HEK293 (cell line): ENCODE results near the gene C10orf67.

Experiments
- CTCF ChIA-PET: fragments of 350-600 bp; formaldehyde crosslinking; extraction: SDS; loops from one replicate; lab custom pipeline; 2021; ENCODE audit warnings: antibody characterized with exemption; lab: Yijun Ruan, JAX
- POLR2A ChIA-PET: fragments of 300-600 bp; formaldehyde crosslinking; extraction: SDS; loops from one replicate; lab custom pipeline; 2020; ENCODE audit warnings: antibody characterized with exemption, inconsistent platforms; lab: Yijun Ruan, JAX
- H3K27ac ChIP-seq: fragments of 200-500 bp; sonication (Bioruptor generic); 2 replicates; pipeline ENCODE4 v1.5.1; 2014; ENCODE audit warnings: low read depth, low read length, control low read depth, inconsistent platforms; ENCODE audit errors: extremely low read depth
- H3K36me3 ChIP-seq, 2 experiments: fragments of 200-500 bp in 1 of 2; sonication (Bioruptor generic) in 1 of 2; 1 replicate in 1 of 2; 2 replicates in 1 of 2; pipeline ENCODE4 v1.5.1; 2014 to 2017; ENCODE audit warnings: inconsistent platforms in 2 of 2, low read length in 2 of 2; ENCODE audit not compliant: control insufficient read depth in 2 of 2, insufficient read depth in 1 of 2
- H3K4me1 ChIP-seq: fragments of 200-500 bp; sonication (Bioruptor generic); 2 replicates; pipeline ENCODE4 v1.5.1; 2014; ENCODE audit warnings: mild to moderate bottlenecking, low read length, inconsistent platforms; ENCODE audit not compliant: control insufficient read depth, insufficient read depth
- H3K4me3 ChIP-seq: 2 replicates; pipeline ENCODE4 v1.5.1; 2011; ENCODE audit warnings: low read depth, mild to moderate bottlenecking, control low read depth, low read length, moderate library complexity
- H3K9me3 ChIP-seq: fragments of 200-500 bp; sonication (Bioruptor generic); 2 replicates; pipeline ENCODE4 v1.5.1; 2014; ENCODE audit warnings: low read depth, low read length, inconsistent platforms; ENCODE audit not compliant: control insufficient read depth, insufficient read depth
- GFI1B ChIP-seq: fragments of 450-650 bp; formaldehyde crosslinking; IDR thresholded peaks from 2 replicates; pipeline ENCODE4 v1.5.1; 2016; ENCODE audit warnings: missing biosample characterization, missing genetic modification characterization
- GLI2 ChIP-seq: fragments of 450-650 bp; formaldehyde crosslinking; IDR thresholded peaks from 2 replicates; pipeline ENCODE4; 2017; ENCODE audit warnings: missing biosample characterization, missing genetic modification characterization, low read depth, borderline replicate concordance
- HOXC10 ChIP-seq: sonication (generic); formaldehyde crosslinking; IDR thresholded peaks from 2 replicates; pipeline ENCODE4 v1.8.1; 2023; ENCODE audit warnings: mild to moderate bottlenecking, missing genetic modification reagents
- KLF10 ChIP-seq: fragments of 450-650 bp; IDR thresholded peaks from 2 replicates; pipeline ENCODE4 v1.5.1; 2018; ENCODE audit warnings: missing biosample characterization, mild to moderate bottlenecking, missing genetic modification characterization
- KLF9 ChIP-seq: fragments of 450-650 bp; formaldehyde crosslinking; IDR thresholded peaks from 2 replicates; pipeline ENCODE4 v1.5.1; 2016; ENCODE audit warnings: missing biosample characterization, missing genetic modification characterization, low read depth
- MZF1 ChIP-seq: fragments of 450-650 bp; formaldehyde crosslinking; IDR thresholded peaks from 2 replicates; pipeline ENCODE4 v1.5.1; 2017; ENCODE audit warnings: missing biosample characterization, missing genetic modification characterization, borderline replicate concordance
- WT1 ChIP-seq: fragments of 450-650 bp; formaldehyde crosslinking; IDR thresholded peaks from 2 replicates; pipeline ENCODE4 v1.5.1; 2016; ENCODE audit warnings: missing biosample characterization, missing genetic modification characterization
- YY1 ChIP-seq: fragments of 450-650 bp; formaldehyde crosslinking; IDR thresholded peaks from 2 replicates; pipeline ENCODE4 v1.5.1; 2018; ENCODE audit warnings: missing biosample characterization, missing genetic modification characterization
- ZFHX2 ChIP-seq: fragments of 450-650 bp; formaldehyde crosslinking; conservative IDR thresholded peaks from 2 replicates; pipeline ENCODE4 v1.5.1; 2016; ENCODE audit warnings: missing biosample characterization, missing genetic modification characterization
- ZIC2 ChIP-seq: fragments of 450-650 bp; formaldehyde crosslinking; IDR thresholded peaks from 2 replicates; pipeline ENCODE4 v1.5.1; 2016; ENCODE audit warnings: missing biosample characterization, missing genetic modification characterization
- ZNF10 ChIP-seq: fragments of 450-650 bp; formaldehyde crosslinking; IDR thresholded peaks from 2 replicates; pipeline ENCODE4 v1.5.1; 2017; ENCODE audit warnings: missing biosample characterization, missing genetic modification characterization
- ZNF19 ChIP-seq: fragments of 450-650 bp; formaldehyde crosslinking; IDR thresholded peaks from 2 replicates; pipeline ENCODE4; 2016; ENCODE audit warnings: missing biosample characterization, missing genetic modification characterization, low read depth
- ZNF2 ChIP-seq: fragments of 450-650 bp; formaldehyde crosslinking; IDR thresholded peaks from 2 replicates; pipeline ENCODE4 v1.5.1; 2016; ENCODE audit warnings: missing biosample characterization, missing genetic modification characterization
- ZNF221 ChIP-seq: fragments of 450-650 bp; formaldehyde crosslinking; IDR thresholded peaks from 2 replicates; pipeline ENCODE4 v1.5.1; 2017; ENCODE audit warnings: missing biosample characterization, missing genetic modification characterization, borderline replicate concordance
- ZNF266 ChIP-seq: fragments of 450-650 bp; formaldehyde crosslinking; IDR thresholded peaks from 2 replicates; pipeline ENCODE4 v1.5.1; 2016; ENCODE audit warnings: missing biosample characterization, missing genetic modification characterization, low read depth
- ZNF341 ChIP-seq: fragments of 450-650 bp; formaldehyde crosslinking; IDR thresholded peaks from 2 replicates; pipeline ENCODE4; 2016; ENCODE audit warnings: low read depth, missing biosample characterization, missing genetic modification characterization
- ZNF433 ChIP-seq: fragments of 450-650 bp; formaldehyde crosslinking; IDR thresholded peaks from 2 replicates; pipeline ENCODE4 v1.5.1; 2016; ENCODE audit warnings: missing biosample characterization, missing genetic modification characterization, low read depth
- ZNF48 ChIP-seq: fragments of 450-650 bp; formaldehyde crosslinking; IDR thresholded peaks from 2 replicates; pipeline ENCODE4 v1.5.1; 2016; ENCODE audit warnings: missing biosample characterization, missing genetic modification characterization
- ZNF600 ChIP-seq: fragments of 450-650 bp; formaldehyde crosslinking; IDR thresholded peaks from 2 replicates; pipeline ENCODE4 v1.5.1; 2016; ENCODE audit warnings: missing biosample characterization, missing genetic modification characterization
- ZNF624 ChIP-seq: fragments of 450-650 bp; formaldehyde crosslinking; IDR thresholded peaks from 2 replicates; pipeline ENCODE4 v1.5.1; 2017; ENCODE audit warnings: missing biosample characterization, missing genetic modification characterization
- ZNF654 ChIP-seq: fragments of 450-650 bp; formaldehyde crosslinking; IDR thresholded peaks from 2 replicates; pipeline ENCODE4 v1.5.1; 2016; ENCODE audit warnings: low read depth, missing biosample characterization, missing genetic modification characterization
- ZNF792 ChIP-seq: fragments of 450-650 bp; formaldehyde crosslinking; IDR thresholded peaks from 2 replicates; pipeline ENCODE4 v1.5.1; 2016; ENCODE audit warnings: missing biosample characterization, missing genetic modification characterization
- ZXDB ChIP-seq: fragments of 450-650 bp; formaldehyde crosslinking; IDR thresholded peaks from 2 replicates; pipeline ENCODE4 v1.5.1; 2016; ENCODE audit warnings: missing biosample characterization, missing genetic modification characterization
- TF ChIP-seq, protein P1 (sequence below): fragments of 450-650 bp; formaldehyde crosslinking; IDR thresholded peaks from 2 replicates; pipeline ENCODE4 v1.5.1; 2016; ENCODE audit warnings: missing biosample characterization, missing genetic modification characterization
- TF ChIP-seq, protein P2 (sequence below): fragments of 450-650 bp; formaldehyde crosslinking; IDR thresholded peaks from 2 replicates; pipeline ENCODE4 v1.5.1; 2016; ENCODE audit warnings: missing biosample characterization, missing genetic modification characterization
- TF ChIP-seq, protein P3 (sequence below): fragments of 450-650 bp; formaldehyde crosslinking; IDR thresholded peaks from 2 replicates; pipeline ENCODE4 v1.5.1; 2017; ENCODE audit warnings: missing biosample characterization, mild to moderate bottlenecking, missing genetic modification characterization, moderate library complexity
- TF ChIP-seq, protein P4 (sequence below): fragments of 450-650 bp; formaldehyde crosslinking; IDR thresholded peaks from 2 replicates; pipeline ENCODE4 v1.5.1; 2016; ENCODE audit warnings: missing biosample characterization, missing genetic modification characterization
- TF ChIP-seq, protein P5 (sequence below): fragments of 450-650 bp; formaldehyde crosslinking; IDR thresholded peaks from 2 replicates; pipeline ENCODE4 v1.5.1; 2016; ENCODE audit warnings: missing biosample characterization, missing genetic modification characterization
- TF ChIP-seq, protein P6 (sequence below): fragments of 450-650 bp; formaldehyde crosslinking; IDR thresholded peaks from 2 replicates; pipeline ENCODE4 v1.5.1; 2017; ENCODE audit warnings: missing biosample characterization, missing genetic modification characterization

C10orf67 gene

DNA sequence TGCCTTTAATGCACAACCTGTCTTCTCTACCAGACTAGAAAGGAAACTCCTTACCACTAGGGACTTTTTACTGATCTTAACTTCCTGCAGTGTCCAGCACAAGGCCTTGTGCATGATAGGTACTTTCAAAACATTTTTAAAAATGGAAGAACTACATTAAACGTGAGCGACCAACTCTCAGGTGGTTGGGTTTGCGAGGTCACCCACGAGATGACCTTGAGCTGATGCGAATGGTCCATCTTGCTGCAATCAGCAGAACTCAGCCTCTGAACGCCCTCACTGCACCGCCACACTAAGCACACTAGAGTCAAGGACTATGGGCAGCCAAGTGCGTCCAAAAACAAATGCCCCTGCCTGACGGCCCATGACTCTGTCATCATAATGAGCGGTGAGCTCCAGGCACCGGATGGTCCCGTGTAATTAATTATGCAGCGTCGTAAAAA lies 187.3 kb downstream of the C10orf67 start:
- no peaks in the 10 kb centered on the region for H3K36me3 ChIP-seq
- ChIA-PET CTCF (interaction anchor here (0.7 to 4.7 kb wide), 29 partner anchors 10 to 1164 kb away, joined by 3 to 96 read pairs (median 6); no protein-coding TSS in a partner anchor), POLR2A (no interaction called here)
- H3K9me3 ChIP-seq: no peaks in the 10 kb centered on the region
- no peak overlapping the region for H3K27ac ChIP-seq
- no peaks in the 10 kb centered on the region for H3K4me1 ChIP-seq
- TF ChIP-seq YY1 (tag by site-specific recombination): no peak
- no peak for TF ChIP-seq KLF9
- TF ChIP-seq, protein P1, sequence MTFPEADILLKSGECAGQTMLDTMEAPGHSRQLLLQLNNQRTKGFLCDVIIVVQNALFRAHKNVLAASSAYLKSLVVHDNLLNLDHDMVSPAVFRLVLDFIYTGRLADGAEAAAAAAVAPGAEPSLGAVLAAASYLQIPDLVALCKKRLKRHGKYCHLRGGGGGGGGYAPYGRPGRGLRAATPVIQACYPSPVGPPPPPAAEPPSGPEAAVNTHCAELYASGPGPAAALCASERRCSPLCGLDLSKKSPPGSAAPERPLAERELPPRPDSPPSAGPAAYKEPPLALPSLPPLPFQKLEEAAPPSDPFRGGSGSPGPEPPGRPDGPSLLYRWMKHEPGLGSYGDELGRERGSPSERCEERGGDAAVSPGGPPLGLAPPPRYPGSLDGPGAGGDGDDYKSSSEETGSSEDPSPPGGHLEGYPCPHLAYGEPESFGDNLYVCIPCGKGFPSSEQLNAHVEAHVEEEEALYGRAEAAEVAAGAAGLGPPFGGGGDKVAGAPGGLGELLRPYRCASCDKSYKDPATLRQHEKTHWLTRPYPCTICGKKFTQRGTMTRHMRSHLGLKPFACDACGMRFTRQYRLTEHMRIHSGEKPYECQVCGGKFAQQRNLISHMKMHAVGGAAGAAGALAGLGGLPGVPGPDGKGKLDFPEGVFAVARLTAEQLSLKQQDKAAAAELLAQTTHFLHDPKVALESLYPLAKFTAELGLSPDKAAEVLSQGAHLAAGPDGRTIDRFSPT (tag by site-specific recombination): no peak
- TF ChIP-seq ZNF341: no peak
- TF ChIP-seq, protein P2, sequence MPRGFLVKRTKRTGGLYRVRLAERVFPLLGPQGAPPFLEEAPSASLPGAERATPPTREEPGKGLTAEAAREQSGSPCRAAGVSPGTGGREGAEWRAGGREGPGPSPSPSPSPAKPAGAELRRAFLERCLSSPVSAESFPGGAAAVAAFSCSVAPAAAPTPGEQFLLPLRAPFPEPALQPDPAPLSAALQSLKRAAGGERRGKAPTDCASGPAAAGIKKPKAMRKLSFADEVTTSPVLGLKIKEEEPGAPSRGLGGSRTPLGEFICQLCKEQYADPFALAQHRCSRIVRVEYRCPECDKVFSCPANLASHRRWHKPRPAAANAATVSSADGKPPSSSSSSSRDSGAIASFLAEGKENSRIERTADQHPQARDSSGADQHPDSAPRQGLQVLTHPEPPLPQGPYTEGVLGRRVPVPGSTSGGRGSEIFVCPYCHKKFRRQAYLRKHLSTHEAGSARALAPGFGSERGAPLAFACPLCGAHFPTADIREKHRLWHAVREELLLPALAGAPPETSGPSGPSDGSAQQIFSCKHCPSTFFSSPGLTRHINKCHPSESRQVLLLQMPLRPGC (tag by site-specific recombination): no peak
- TF ChIP-seq MZF1 (tag by site-specific recombination): no peak
- TF ChIP-seq ZNF19 (tag by site-specific recombination): no peak
- TF ChIP-seq GFI1B (tag by site-specific recombination): no peak
- TF ChIP-seq ZIC2 (tag by site-specific recombination): no peak
- TF ChIP-seq ZXDB: no peak
- TF ChIP-seq, protein P3, sequence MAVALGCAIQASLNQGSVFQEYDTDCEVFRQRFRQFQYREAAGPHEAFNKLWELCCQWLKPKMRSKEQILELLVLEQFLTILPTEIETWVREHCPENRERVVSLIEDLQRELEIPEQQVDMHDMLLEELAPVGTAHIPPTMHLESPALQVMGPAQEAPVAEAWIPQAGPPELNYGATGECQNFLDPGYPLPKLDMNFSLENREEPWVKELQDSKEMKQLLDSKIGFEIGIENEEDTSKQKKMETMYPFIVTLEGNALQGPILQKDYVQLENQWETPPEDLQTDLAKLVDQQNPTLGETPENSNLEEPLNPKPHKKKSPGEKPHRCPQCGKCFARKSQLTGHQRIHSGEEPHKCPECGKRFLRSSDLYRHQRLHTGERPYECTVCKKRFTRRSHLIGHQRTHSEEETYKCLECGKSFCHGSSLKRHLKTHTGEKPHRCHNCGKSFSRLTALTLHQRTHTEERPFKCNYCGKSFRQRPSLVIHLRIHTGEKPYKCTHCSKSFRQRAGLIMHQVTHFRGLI: no peak
- no peak for TF ChIP-seq ZNF221
- TF ChIP-seq HOXC10 (CRISPR knock-in tag): no peak
- TF ChIP-seq ZNF654 (tag by site-specific recombination): no peak
- no peak for TF ChIP-seq GLI2 (tag by site-specific recombination)
- H3K4me3 ChIP-seq: no peak overlapping the region

DNA sequence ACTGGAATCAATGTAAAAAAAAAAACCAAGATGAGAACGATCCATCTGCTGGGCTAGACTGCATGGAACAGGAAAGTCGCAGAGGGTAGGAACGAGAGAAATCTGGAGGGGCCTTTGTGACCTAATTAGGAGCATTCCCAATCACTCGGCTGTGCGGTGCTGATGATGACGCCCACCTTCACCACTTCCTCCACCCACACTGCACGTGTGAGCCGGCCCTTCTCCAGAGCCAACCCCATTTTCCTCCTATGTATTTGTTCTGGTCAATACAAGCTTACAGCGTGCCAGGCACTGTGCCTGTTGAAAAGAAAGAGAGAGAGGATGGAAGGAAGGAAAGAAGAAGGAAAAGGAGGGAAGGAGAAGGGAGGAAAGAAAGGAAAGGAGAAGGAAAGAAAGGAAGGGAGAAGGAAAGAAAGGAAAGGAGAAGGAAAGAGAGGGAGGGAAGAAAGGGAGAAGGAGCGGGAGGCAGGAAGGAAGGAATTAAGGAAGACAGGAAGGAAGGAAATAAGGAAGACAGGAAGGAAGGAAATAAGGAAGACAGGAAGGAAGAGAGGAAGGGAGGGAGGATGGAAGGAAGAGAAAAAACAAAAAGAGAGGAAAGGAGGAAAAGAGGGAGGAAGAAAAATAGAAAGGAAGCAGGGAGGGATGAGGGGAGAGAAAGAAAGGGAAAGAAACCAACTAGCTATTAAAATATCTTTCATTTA lies 188.0 kb downstream of the C10orf67 start:
- Histone ChIP-seq H3K36me3 (no peaks in the 10 kb centered on the region), H3K9me3 (no peaks in the 10 kb centered on the region), H3K4me3 (no peak overlapping the region), H3K4me1 (no peaks in the 10 kb centered on the region), H3K27ac (no peak overlapping the region)
- CTCF ChIA-PET: interaction anchor here (0.6 to 4.7 kb wide), 8 partner anchors 16 to 1164 kb away, joined by 3 to 96 read pairs (median 4); partner anchors contain the start of gene PTF1A
- POLR2A ChIA-PET: no interaction called here
- TF ChIP-seq ZNF48 (tag by site-specific recombination) (no peak), ZNF433 (tag by site-specific recombination) (no peak), KLF10 (tag by site-specific recombination) (no peak), ZNF266 (tag by site-specific recombination) (no peak), ZNF2 (no peak), WT1 (tag by site-specific recombination) (no peak), ZNF792 (tag by site-specific recombination) (no peak), ZFHX2 (tag by site-specific recombination) (peak; percentile 60), ZNF600 (tag by site-specific recombination) (no peak), ZNF10 (tag by site-specific recombination) (no peak), ZNF624 (tag by site-specific recombination) (no peak)
- TF ChIP-seq, protein P4, sequence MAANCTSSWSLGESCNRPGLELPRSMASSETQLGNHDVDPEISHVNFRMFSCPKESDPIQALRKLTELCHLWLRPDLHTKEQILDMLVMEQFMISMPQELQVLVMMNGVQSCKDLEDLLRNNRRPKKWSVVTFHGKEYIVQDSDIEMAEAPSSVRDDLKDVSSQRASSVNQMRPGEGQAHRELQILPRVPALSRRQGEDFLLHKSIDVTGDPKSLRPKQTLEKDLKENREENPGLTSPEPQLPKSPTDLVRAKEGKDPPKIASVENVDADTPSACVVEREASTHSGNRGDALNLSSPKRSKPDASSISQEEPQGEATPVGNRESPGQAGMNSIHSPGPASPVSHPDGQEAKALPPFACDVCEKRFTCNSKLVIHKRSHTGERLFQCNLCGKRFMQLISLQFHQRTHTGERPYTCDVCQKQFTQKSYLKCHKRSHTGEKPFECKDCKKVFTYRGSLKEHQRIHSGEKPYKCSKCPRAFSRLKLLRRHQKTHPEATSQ: no peak
- TF ChIP-seq, protein P5, sequence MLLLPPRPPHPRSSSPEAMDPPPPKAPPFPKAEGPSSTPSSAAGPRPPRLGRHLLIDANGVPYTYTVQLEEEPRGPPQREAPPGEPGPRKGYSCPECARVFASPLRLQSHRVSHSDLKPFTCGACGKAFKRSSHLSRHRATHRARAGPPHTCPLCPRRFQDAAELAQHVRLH (tag by site-specific recombination): no peak
- TF ChIP-seq, protein P6, sequence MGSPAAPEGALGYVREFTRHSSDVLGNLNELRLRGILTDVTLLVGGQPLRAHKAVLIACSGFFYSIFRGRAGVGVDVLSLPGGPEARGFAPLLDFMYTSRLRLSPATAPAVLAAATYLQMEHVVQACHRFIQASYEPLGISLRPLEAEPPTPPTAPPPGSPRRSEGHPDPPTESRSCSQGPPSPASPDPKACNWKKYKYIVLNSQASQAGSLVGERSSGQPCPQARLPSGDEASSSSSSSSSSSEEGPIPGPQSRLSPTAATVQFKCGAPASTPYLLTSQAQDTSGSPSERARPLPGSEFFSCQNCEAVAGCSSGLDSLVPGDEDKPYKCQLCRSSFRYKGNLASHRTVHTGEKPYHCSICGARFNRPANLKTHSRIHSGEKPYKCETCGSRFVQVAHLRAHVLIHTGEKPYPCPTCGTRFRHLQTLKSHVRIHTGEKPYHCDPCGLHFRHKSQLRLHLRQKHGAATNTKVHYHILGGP (tag by site-specific recombination): no peak
